ENCODE results near the gene TJP1.

TJP1 gene

GRCh38 chr15:29822100-29822683 lies at the start of gene TJP1:
Gene TJP1 (minus strand): TSS chr15:29822468. CDS start chr15:29822028, 440 bp downstream.
- peak; percentile 94 for DNase-seq (ENCODE audit: low spot score)

DNA sequence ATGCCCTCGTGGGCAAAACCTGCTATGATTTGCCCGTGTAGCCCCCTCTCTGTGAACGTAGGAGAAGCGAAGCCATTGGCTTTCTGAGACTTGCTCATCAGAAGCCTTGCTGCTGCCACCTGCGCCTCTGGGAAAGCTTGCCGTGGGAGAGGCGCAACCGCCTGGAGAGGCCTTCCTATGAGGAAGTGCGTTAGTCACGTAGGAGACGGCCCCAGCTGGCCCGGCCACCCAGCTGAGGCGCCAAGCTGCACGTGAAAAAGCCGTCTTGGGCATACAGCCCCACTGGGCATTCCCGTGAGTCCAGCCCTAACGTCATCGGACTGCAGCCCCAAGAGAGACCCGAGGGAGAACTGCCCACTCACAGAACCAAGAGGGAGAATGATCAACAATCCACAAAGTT lies 49.1 kb upstream of the TJP1 start:
- DNase-seq (ENCODE audit: low spot score): no peak

GRCh38 chr15:29870495-29871151 lies 48.4 kb upstream of the TJP1 start:
- DNase-seq (ENCODE audit: low spot score): no peak

- DNase-seq (ENCODE audit: low spot score): no peak
These were observed 45.2 kb upstream of the TJP1 start for GRCh38 chr15:29867241-29868000.

GRCh38 chr15:29866337-29866736 lies 44.1 kb upstream of the TJP1 start:
- DNase-seq (ENCODE audit: low spot score): no peak

- DNase-seq (ENCODE audit: low spot score): no peak
These were observed 42.2 kb upstream of the TJP1 start for GRCh38 chr15:29864501-29864900.

DNA sequence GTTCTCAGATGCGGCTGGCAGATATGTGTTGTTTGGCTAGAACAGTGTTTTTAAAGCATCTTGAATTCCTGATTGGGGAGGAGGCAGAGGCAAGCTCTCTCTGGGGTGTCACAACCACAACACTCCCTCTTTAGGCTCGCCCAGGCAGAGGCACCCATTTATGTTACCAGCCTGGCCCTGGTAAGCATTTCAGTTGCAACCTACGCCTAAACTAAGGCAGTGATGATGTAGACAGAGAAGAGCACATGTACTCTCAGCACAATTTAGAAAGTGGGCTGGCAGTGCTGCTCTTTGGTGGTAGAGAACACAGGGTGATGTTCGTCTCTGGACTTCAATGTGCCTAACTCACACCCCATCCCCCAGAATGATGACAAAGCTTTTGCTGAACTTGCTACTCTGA lies 41.2 kb upstream of the TJP1 start:
- DNase-seq (ENCODE audit: low spot score): no peak

DNA sequence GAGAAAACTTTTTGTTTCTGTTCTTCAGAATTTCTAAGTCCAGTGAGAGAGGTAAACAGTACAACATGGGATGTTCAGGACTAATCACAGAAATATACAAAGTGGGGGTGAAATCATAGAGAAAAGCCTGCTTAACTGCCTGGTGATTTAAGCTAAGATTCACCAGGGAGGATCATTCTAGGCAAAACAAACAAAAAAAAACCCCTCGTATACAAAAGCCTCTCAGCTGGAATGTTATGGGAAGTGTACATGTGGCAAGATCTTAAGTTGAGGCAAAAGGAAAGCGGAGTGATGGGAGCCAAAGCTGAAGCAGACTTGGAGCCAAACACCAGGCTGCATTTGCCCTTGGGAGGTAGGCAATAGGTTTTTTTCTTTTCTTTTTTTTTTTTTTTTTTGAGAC lies 40.0 kb upstream of the TJP1 start:
- DNase-seq (ENCODE audit: low spot score): no peak

DNA sequence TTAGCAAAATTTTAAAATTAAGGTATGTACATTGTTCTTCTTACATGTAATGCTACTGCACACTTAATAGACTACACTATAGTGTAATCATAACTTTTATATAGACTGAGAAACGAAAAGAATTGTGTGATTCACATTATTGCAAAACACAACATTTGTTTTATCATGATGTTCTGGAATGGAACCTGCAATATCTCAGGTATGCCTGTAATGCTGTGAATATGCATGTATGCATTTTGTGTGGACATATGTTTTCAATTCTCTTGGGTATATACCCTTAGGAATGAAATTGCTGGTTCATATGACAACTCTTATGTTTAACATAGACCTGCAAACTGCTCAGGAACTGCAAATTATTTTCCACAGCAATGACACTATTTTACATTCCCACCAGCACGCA lies 38.6 kb upstream of the TJP1 start:
- no peak for DNase-seq (ENCODE audit: low spot score)

DNA sequence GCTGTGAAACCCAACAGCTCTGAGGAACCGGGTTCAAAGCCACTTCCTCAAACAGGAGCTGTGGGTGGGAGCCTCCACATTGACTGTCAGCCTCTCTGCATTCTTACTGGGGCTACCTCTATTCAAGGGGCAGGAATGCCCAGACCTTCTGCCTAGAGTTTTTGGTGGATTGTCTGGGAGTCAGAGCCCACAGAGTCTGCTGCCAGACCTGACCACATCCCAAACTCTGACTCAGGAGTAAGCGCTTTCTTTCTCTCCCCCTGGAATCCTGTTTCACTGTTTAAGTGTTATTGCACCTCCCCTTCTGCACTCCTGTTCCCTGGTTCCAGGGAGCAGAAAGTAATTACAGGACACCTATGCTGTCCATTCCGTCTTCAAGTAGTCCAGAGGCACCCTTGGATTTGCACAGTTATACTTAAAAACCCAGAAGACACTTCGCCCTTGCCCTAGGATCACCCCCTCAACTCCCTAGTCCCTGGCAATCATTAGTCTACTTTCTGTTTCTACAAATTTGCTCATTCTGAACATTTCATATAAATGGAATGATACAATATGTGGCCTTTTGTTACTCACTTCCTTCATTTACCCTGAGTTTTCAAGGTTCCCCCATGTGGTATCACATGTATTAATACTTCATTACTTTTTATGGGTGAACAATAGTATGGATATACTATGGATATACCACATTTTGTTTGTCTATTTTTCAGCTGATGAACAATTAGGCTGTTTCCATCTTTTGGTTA lies 37.9 kb upstream of the TJP1 start:
- peak; percentile 86 for DNase-seq (ENCODE audit: low spot score)

GRCh38 chr15:29859293-29859692 lies 37.0 kb upstream of the TJP1 start:
- DNase-seq (ENCODE audit: low spot score): no peak

DNA sequence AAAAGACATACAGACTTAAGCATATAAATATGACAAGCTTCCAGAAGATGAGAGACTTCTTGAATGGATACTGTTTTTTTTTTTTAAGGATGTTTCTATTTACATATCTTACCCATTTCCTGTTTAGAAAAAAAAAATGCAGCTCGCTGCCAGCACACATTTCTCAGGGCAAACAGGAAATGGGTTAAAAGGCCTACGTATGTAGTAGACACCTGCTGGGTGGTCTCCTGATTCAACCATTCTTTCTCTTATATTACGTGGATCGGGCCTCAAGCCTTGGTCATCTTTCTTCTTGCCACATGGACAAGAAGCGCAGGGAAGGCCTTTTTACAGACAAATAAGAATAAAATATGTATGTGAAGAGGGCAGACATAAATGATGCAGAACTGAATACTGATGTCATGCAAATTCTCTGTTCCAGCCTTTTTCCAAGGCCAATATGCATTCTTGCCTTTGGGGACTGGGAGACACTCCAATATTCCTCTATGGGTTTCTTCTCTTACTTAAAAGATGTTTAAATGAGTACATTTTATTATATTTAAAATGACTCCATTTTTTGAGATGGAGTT lies 35.0 kb upstream of the TJP1 start:
- no peak for DNase-seq (ENCODE audit: low spot score)

DNA sequence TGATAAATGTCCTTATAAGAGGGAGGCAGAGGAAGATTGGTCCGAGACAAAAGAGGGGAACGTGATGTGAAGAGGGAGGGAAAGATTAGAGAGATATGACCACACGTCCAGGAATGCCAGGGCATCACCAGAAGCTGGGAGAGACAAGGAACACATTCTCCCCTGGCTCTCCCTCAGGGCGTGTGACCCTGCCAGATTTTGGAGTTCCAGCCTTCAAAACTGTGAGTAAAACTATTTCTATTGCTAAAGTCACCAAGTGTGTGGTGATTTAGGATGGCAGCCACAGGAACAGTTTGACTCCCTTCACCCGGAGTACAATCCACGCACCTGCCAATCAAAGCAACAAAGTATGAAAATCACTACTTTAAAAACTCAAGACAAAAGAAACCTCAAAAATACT lies 32.1 kb upstream of the TJP1 start:
- peak; percentile 24 for DNase-seq (ENCODE audit: low spot score)

DNA sequence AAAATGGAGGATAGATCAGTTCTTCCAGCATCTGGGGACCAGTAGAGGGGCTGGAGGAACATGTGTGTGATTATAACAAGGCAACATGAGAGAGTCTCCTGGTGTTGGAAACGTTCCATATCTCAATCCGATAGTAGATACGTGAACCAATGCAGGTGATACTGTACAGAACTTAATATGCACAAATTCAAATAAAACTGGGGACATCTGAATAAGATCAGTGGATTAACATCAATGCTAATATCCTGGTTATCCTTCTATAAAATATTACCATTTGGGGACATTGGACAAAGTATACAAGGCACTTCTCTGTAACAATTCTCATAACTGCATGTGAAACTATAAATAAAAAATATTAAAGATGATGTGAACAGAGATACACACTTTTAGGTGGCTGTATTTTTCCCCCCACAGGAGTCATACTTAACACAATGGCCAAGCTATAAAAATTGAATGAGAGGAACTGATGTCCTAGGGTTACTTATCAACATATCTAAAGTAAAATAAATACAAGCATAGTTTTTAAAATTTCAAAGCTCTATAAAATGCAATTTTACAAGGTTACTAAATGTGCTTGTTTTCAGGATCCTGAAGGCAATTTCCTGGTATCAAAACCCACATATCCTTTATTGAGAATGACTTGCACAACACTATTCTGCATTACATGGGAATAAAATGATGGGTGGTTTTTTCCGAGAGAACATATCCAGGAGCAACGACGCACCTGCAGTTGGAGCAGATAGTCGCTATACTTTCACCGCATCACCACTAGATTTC lies 31.1 kb upstream of the TJP1 start:
- DNase-seq (ENCODE audit: low spot score): no peak

DNA sequence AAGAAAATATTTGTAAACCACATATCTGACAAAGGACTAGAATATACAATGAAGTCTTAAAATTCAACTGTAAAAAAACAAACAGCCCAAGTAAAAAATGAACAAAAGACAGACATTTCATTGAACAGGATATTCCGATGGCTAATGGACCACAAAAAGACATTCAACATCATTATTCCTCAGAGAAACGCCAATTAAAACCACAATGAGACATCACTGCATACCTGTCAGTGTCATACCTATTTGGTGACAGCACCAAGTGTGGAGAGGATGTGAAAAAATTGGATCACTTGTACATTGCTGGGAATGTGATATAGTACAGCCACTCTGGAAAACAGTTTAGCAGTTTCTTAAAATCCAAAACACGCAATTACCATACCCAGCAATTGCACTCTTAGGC lies 29.9 kb upstream of the TJP1 start:
- DNase-seq (ENCODE audit: low spot score): no peak

- no peak for DNase-seq (ENCODE audit: low spot score)
These were observed 27.4 kb upstream of the TJP1 start for GRCh38 chr15:29849716-29850115.

GRCh38 chr15:29849218-29849617 lies 26.9 kb upstream of the TJP1 start:
- no peak for DNase-seq (ENCODE audit: low spot score)

DNA sequence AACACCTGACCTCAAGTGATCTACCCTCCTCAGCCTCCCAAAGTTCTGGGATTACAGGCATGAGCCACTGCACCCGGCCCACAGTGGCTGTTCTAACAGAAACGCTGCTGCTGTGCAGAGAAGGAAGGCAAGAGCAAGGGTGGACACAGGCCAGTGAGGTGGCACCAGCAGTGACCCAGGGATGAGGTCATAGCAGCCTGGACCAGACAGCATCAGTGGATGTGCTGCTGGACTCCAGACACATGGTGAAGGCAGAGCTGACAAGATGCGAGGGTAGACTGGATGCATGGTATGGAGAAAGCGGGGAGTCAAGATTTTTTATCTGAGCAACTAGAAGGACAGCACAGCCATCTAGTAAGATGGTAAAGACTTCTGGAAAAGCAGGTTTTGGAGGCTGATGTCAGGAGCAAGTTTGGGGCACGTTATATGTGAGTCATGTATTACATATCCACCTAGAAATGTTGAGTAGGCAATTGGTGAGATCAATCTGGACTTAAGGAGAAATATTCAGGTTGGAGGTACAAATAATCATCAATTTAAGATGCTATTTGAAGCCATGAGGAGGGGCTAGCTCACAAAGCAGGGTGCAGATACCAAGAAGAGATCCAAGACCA lies 22.1 kb upstream of the TJP1 start:
- DNase-seq (ENCODE audit: low spot score): peak; percentile 32

- DNase-seq (ENCODE audit: low spot score): no peak
These were observed 20.0 kb upstream of the TJP1 start for GRCh38 chr15:29842290-29842689.

DNA sequence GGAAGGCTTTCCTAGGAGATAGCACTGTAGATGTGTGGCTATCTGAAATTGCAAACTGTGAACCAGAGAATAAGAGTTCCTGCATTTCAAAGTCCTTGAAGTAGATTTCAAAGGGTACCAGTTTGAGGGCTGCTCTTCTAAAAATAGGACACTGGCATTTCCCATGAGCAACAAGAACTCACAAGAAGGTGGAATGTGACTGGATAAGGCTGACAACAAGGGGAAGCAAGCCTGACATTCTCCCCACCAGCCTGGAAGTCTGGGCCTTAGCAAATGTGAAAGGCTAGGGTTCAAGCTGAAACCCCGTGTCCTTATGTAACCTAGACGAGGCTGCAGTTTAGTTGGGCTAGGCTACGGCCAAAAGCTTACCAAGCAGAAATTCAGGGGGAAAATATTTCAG lies 18.7 kb upstream of the TJP1 start:
- DNase-seq (ENCODE audit: low spot score): no peak

- no peak for DNase-seq (ENCODE audit: low spot score)
These were observed 17.8 kb upstream of the TJP1 start for GRCh38 chr15:29840054-29840453.
